Activated naive CD4-positive, alpha-beta T cell treated with anti-CD3 and anti-CD28 coated beads, Interleukin-2, amount 10 ng/mL, durations not matched to agents 7 days and 5 days (primary cell): ENCODE results near the gene PLEKHJ1.

Experiments
- CTCF ChIA-PET: fragments of 350-600 bp; sonication (Branson Sonifier 250); formaldehyde crosslinking; loops from one replicate; lab custom pipeline; 2021; ENCODE audit warnings: antibody characterized with exemption; lab: Charles Lee
- DNase-seq: peaks from one replicate; pipeline ENCODE4 v3.0.0-alpha.2; 2020
- H3K27ac Mint-ChIP-seq: one replicate; pipeline ENCODE4 v1.8.0; 2021; ENCODE audit warnings: mild to moderate bottlenecking, moderate library complexity, mixed read lengths
- H3K27me3 Mint-ChIP-seq: one replicate; pipeline ENCODE4 v1.8.0; 2021; ENCODE audit warnings: mild to moderate bottlenecking, mixed read lengths
- H3K36me3 Mint-ChIP-seq: one replicate; pipeline ENCODE4 v1.8.0; 2021; ENCODE audit warnings: mixed read lengths
- H3K4me1 Mint-ChIP-seq: one replicate; pipeline ENCODE4 v1.8.0; 2021; ENCODE audit warnings: mixed read lengths
- H3K4me3 Mint-ChIP-seq: one replicate; pipeline ENCODE4 v1.8.0; 2021; ENCODE audit warnings: mild to moderate bottlenecking, moderate library complexity, mixed read lengths
- H3K9me3 Mint-ChIP-seq: one replicate; pipeline ENCODE4 v1.8.0; 2021; ENCODE audit warnings: mixed read lengths

The PLEKHJ1 gene

GRCh38 chr19:2274185-2274711 is 38.1 kb upstream of the PLEKHJ1 start:
- peaks cover 36% of the 10 kb centered on the region for H3K4me1 Mint-ChIP-seq
- H3K9me3 Mint-ChIP-seq: no peaks in the 10 kb centered on the region
- peaks cover 3% of the 10 kb centered on the region for H3K27me3 Mint-ChIP-seq
- H3K36me3 Mint-ChIP-seq: peaks cover 25% of the 10 kb centered on the region
- peak overlapping the region; percentile 86 for H3K27ac Mint-ChIP-seq
- no peak for DNase-seq
- peak overlapping the region; percentile 65 for H3K4me3 Mint-ChIP-seq
- CTCF ChIA-PET: interaction anchor here (0.7 to 3.1 kb wide), 11 partner anchors 9 to 327 kb away, joined by 3 to 16 read pairs (median 4); partner anchors contain the start of genes AMH and PLEKHJ1

GRCh38 chr19:2273356-2274184 is 37.4 kb upstream of the PLEKHJ1 start:
- CTCF ChIA-PET: interaction anchor here (0.7 to 3.1 kb wide), 8 partner anchors 12 to 118 kb away, joined by 3 to 16 read pairs (median 6); partner anchors contain the start of genes AMH and PLEKHJ1
- Mint-ChIP-seq H3K27me3 (peaks cover 3% of the 10 kb centered on the region), H3K4me1 (peaks cover 40% of the 10 kb centered on the region)

GRCh38 chr19:2271234-2272103 is 35.3 kb upstream of the PLEKHJ1 start:
- Mint-ChIP-seq H3K36me3 (peaks cover 23% of the 10 kb centered on the region), H3K27ac (peak overlapping the region; percentile 90), H3K4me3 (peak overlapping the region; percentile 87), H3K9me3 (no peaks in the 10 kb centered on the region), H3K27me3 (peaks cover 3% of the 10 kb centered on the region), H3K4me1 (peaks cover 48% of the 10 kb centered on the region)
- CTCF ChIA-PET: interaction anchor here (0.8 to 3.1 kb wide), 6 partner anchors 9 to 36 kb away, joined by 3 to 16 read pairs (median 4); partner anchors contain the start of gene PLEKHJ1
- DNase-seq: no peak

More at GRCh38 chr19:2273356-2274184, 37.4 kb upstream of the PLEKHJ1 start:
- peak overlapping the region; percentile 65 for H3K4me3 Mint-ChIP-seq
- H3K27ac Mint-ChIP-seq: peak overlapping the region; percentile 86
- peaks cover 25% of the 10 kb centered on the region for H3K36me3 Mint-ChIP-seq
- no peaks in the 10 kb centered on the region for H3K9me3 Mint-ChIP-seq
- peak; percentile 86 for DNase-seq

- Mint-ChIP-seq H3K4me1 (peaks cover 52% of the 10 kb centered on the region), H3K27ac (peak overlapping the region; percentile 90), H3K36me3 (peaks cover 23% of the 10 kb centered on the region), H3K4me3 (peak overlapping the region; percentile 87), H3K27me3 (peaks cover 3% of the 10 kb centered on the region), H3K9me3 (no peaks in the 10 kb centered on the region)
- DNase-seq: peak; percentile 77
- CTCF ChIA-PET: interaction anchor here (0.8 to 1.5 kb wide), 3 partner anchors 8 to 19 kb away, joined by 3 to 4 read pairs (median 3); no protein-coding TSS in a partner anchor
Measured at GRCh38 chr19:2270423-2271233, 34.5 kb upstream of the PLEKHJ1 start.

- CTCF ChIA-PET: no interaction called here
- Mint-ChIP-seq H3K4me3 (peak overlapping the region; percentile 84), H3K27ac (peak overlapping the region; percentile 89), H3K27me3 (peaks cover 3% of the 10 kb centered on the region), H3K36me3 (peaks cover 21% of the 10 kb centered on the region), H3K9me3 (no peaks in the 10 kb centered on the region), H3K4me1 (peaks cover 50% of the 10 kb centered on the region)
- peak; percentile 60 for DNase-seq
Measured at GRCh38 chr19:2270157-2270422, 34.0 kb upstream of the PLEKHJ1 start.

- Mint-ChIP-seq H3K36me3 (peaks cover 19% of the 10 kb centered on the region), H3K4me1 (peaks cover 47% of the 10 kb centered on the region), H3K9me3 (no peaks in the 10 kb centered on the region), H3K4me3 (peak overlapping the region; percentile 84), H3K27ac (peak overlapping the region; percentile 89), H3K27me3 (peaks cover 3% of the 10 kb centered on the region)
- peak; percentile 99 for DNase-seq
- CTCF ChIA-PET: no interaction called here
Measured at GRCh38 chr19:2269244-2270156, 33.4 kb upstream of the PLEKHJ1 start.

GRCh38 chr19:2268861-2269243 is 32.7 kb upstream of the PLEKHJ1 start:
- CTCF ChIA-PET: no interaction called here

GRCh38 chr19:2268480-2268830 is 32.3 kb upstream of the PLEKHJ1 start:
- peak overlapping the region; percentile 24 for H3K27ac Mint-ChIP-seq
- H3K4me1 Mint-ChIP-seq: peaks cover 37% of the 10 kb centered on the region
- H3K9me3 Mint-ChIP-seq: no peaks in the 10 kb centered on the region
- H3K27me3 Mint-ChIP-seq: peaks cover 3% of the 10 kb centered on the region
- peaks cover 11% of the 10 kb centered on the region for H3K36me3 Mint-ChIP-seq
- CTCF ChIA-PET: no interaction called here
- H3K4me3 Mint-ChIP-seq: peak overlapping the region; percentile 84
- DNase-seq: no peak

More at GRCh38 chr19:2268861-2269243, 32.7 kb upstream of the PLEKHJ1 start:
- H3K27me3 Mint-ChIP-seq: peaks cover 3% of the 10 kb centered on the region
- peaks cover 41% of the 10 kb centered on the region for H3K4me1 Mint-ChIP-seq
- H3K9me3 Mint-ChIP-seq: no peaks in the 10 kb centered on the region
- DNase-seq: no peak
- peak overlapping the region; percentile 89 for H3K27ac Mint-ChIP-seq
- H3K36me3 Mint-ChIP-seq: peaks cover 13% of the 10 kb centered on the region
- peak overlapping the region; percentile 84 for H3K4me3 Mint-ChIP-seq

- peaks cover 4% of the 10 kb centered on the region for H3K36me3 Mint-ChIP-seq
- H3K9me3 Mint-ChIP-seq: no peaks in the 10 kb centered on the region
- no peak overlapping the region for H3K4me3 Mint-ChIP-seq
- H3K27me3 Mint-ChIP-seq: peaks cover 3% of the 10 kb centered on the region
- DNase-seq: peak; percentile 51
- CTCF ChIA-PET: interaction anchor here (1.2 kb wide), 2 partner anchors 9 to 110 kb away, joined by 3 read pairs; no protein-coding TSS in a partner anchor
- H3K4me1 Mint-ChIP-seq: peaks cover 24% of the 10 kb centered on the region
- H3K27ac Mint-ChIP-seq: peak overlapping the region; percentile 15
Measured at GRCh38 chr19:2266183-2266993, 30.3 kb upstream of the PLEKHJ1 start.

GRCh38 chr19:2261438-2262172 is 25.5 kb upstream of the PLEKHJ1 start:
- Mint-ChIP-seq H3K27ac (no peak overlapping the region), H3K9me3 (no peaks in the 10 kb centered on the region), H3K4me1 (peaks cover 41% of the 10 kb centered on the region), H3K4me3 (no peak overlapping the region), H3K36me3 (peaks cover 1% of the 10 kb centered on the region), H3K27me3 (no peaks in the 10 kb centered on the region)
- DNase-seq: peak; percentile 75
- CTCF ChIA-PET: interaction anchor here (0.7 to 2.5 kb wide), 7 partner anchors 10 to 364 kb away, joined by 3 to 12 read pairs (median 3); no protein-coding TSS in a partner anchor

GRCh38 chr19:2260341-2260805 is 24.2 kb upstream of the PLEKHJ1 start:
- no peak for DNase-seq

More at GRCh38 chr19:2260341-2260805, 24.2 kb upstream of the PLEKHJ1 start:
- no peaks in the 10 kb centered on the region for H3K9me3 Mint-ChIP-seq
- H3K4me3 Mint-ChIP-seq: no peak overlapping the region
- H3K27ac Mint-ChIP-seq: peak overlapping the region; percentile 68
- peaks cover 3% of the 10 kb centered on the region for H3K27me3 Mint-ChIP-seq
- CTCF ChIA-PET: interaction anchor here (1.3 to 2.5 kb wide), 3 partner anchors 14 to 363 kb away, joined by 4 to 12 read pairs (median 10); no protein-coding TSS in a partner anchor
- peaks cover 40% of the 10 kb centered on the region for H3K4me1 Mint-ChIP-seq
- H3K36me3 Mint-ChIP-seq: peaks cover 1% of the 10 kb centered on the region
